ENCODE data around the gene RAB6D.
"Not testable (repeated sequence)": the region's sequence is repeated elsewhere in the genome, so short reads cannot be mapped to it uniquely, and the experiment has no call there.

RAB6D gene

DNA sequence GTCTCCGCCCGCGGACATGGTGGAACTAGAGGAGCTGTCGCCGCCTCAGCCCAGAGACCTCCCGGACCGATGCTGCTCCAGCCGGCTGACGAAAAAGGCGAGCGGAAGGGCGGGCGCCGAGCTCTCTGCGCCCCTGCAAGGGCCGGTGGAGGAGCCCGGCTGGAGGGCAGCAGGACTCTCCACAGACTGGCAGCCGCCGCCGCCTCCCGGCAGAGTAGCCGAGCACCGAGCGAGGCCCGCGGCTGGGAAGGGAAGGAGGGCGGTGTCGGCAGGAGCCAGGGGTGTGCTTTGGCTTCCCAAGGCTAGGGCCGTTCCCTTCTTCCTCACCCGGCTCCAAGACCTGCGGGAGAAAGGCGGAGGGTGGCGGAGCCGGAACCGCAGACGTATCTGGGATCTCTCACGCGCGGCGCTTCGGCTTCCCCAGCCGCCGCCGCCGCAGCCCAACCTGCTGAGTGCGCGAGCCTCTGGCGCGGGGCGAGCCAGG lies at the start of gene RAB6D:
Gene RAB6D, minus strand, starts transcription at position 466 of the 484 bp plus-strand sequence. Its CDS starts 448 bp downstream, at position 18.
- peak; percentile 28 for ATAC-seq (replicated peaks; ENCODE audit: extremely low read depth, poor library complexity, severe bottlenecking)
- not testable (repeated sequence) for H3K9me3 Mint-ChIP-seq; H3K27ac Mint-ChIP-seq (ENCODE audit: low read depth); H3K36me3 Mint-ChIP-seq (ENCODE audit: insufficient read depth); DNase-seq (ENCODE audit: low spot score in 2 of 2)
- peaks cover 78% of the 10 kb centered on the region for H3K27me3 Mint-ChIP-seq
- peaks cover 12% of the 10 kb centered on the region for H3K4me1 Mint-ChIP-seq
- H3K4me3 Mint-ChIP-seq, result peak within 1 kb of the TSS; percentile 16

- Mint-ChIP-seq H3K27me3 (peaks cover 77% of the 10 kb centered on the region), H3K4me3 (no peak overlapping the region), H3K9me3 (no peaks in the 10 kb centered on the region), H3K4me1 (peaks cover 6% of the 10 kb centered on the region), H3K27ac (ENCODE audit: low read depth) (no peak overlapping the region), H3K36me3 (ENCODE audit: insufficient read depth) (no peaks in the 10 kb centered on the region)
- ATAC-seq (replicated peaks; ENCODE audit: extremely low read depth, poor library complexity, severe bottlenecking) (no peak), DNase-seq (ENCODE audit: low spot score in 2 of 2) (no peak)
Measured at GRCh38 chr2:131413148-131413747, 49.3 kb upstream of the RAB6D start.

DNA sequence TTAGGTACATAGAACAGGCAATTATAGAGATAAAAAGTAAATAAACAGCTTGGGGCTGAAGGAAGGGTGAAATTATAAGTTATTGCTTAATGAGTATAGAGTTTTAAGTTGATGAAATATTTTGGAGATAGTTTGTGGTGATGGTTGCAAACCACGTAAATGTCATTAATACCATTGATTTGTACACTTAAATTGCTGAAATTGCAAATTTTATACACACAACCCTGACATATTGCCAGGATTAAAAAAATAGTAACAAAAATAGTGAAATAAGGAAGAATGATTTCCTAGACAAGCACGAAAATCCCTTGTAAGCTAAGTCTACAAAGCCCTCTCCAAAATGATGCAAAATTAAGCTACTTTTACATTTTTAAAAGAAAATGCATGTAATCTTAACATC lies 46.2 kb upstream of the RAB6D start:
- no peak for ATAC-seq (replicated peaks; ENCODE audit: extremely low read depth, poor library complexity, severe bottlenecking)
- H3K36me3 Mint-ChIP-seq (ENCODE audit: insufficient read depth), result no peaks in the 10 kb centered on the region

DNA sequence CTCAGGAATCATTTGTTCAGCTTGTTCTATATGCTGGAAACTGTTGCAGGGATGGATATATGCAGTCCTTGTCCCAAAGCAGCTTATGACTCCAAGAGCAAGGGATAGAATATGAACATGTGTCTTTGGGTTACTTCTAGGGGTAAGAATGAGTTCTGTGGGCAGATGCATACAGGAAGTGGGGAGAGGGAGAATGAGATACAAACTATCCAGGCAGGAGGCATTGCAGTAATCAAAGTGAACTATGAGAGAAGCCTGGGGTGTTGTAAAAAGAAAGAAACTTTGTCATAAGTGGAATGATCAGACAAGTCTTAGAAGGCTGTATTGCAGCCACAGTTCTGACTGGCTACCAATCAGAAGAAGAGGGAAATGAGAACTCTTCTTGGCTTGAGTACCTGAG lies 44.8 kb upstream of the RAB6D start:
- peaks cover 83% of the 10 kb centered on the region for H3K27me3 Mint-ChIP-seq
- no peaks in the 10 kb centered on the region for H3K36me3 Mint-ChIP-seq (ENCODE audit: insufficient read depth)
- ATAC-seq (replicated peaks; ENCODE audit: extremely low read depth, poor library complexity, severe bottlenecking), result no peak
- no peak overlapping the region for H3K27ac Mint-ChIP-seq (ENCODE audit: low read depth)
- H3K4me1 Mint-ChIP-seq, result peaks cover 6% of the 10 kb centered on the region
- DNase-seq (ENCODE audit: low spot score in 2 of 2), result no peak
- no peaks in the 10 kb centered on the region for H3K9me3 Mint-ChIP-seq
- no peak overlapping the region for H3K4me3 Mint-ChIP-seq

More for the DNA sequence above, 46.2 kb upstream of the RAB6D start:
- H3K9me3 Mint-ChIP-seq, result no peaks in the 10 kb centered on the region
- no peak overlapping the region for H3K4me3 Mint-ChIP-seq
- no peak for DNase-seq (ENCODE audit: low spot score in 2 of 2)
- no peak overlapping the region for H3K27ac Mint-ChIP-seq (ENCODE audit: low read depth)
- H3K27me3 Mint-ChIP-seq, result peaks cover 74% of the 10 kb centered on the region
- peaks cover 6% of the 10 kb centered on the region for H3K4me1 Mint-ChIP-seq

- ATAC-seq (replicated peaks; ENCODE audit: extremely low read depth, poor library complexity, severe bottlenecking) (no peak), DNase-seq (ENCODE audit: low spot score in 2 of 2) (no peak)
- Mint-ChIP-seq H3K4me3 (no peak overlapping the region), H3K27me3 (peaks cover 83% of the 10 kb centered on the region), H3K4me1 (peaks cover 4% of the 10 kb centered on the region), H3K36me3 (ENCODE audit: insufficient read depth) (no peaks in the 10 kb centered on the region), H3K27ac (ENCODE audit: low read depth) (no peak overlapping the region), H3K9me3 (no peaks in the 10 kb centered on the region)
Measured at GRCh38 chr2:131408207-131408606, 44.2 kb upstream of the RAB6D start.

DNA sequence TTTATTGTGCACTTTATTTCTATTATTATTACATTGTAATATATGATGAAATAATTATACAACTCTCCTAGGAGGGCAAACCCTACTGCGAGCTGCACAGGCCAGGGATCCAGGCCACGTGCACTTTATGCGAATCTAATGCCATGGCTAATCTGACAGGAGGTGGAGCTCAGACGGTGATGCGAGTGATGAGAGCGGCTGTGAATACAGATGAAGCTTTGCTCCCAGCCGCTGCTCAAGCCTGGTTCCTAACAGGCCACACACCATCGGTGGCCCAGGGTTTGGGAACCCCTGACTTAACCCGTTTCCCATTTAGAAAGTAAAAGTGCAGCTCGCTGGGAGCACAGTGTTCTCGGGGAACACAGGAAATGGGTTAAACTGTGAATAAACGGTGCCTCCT lies 40.8 kb upstream of the RAB6D start:
- H3K4me1 Mint-ChIP-seq, result no peaks in the 10 kb centered on the region
- no peak overlapping the region for H3K4me3 Mint-ChIP-seq
- no peak overlapping the region for H3K27ac Mint-ChIP-seq (ENCODE audit: low read depth)
- DNase-seq (ENCODE audit: low spot score in 2 of 2) (no peak), ATAC-seq (replicated peaks; ENCODE audit: extremely low read depth, poor library complexity, severe bottlenecking) (no peak)
- no peaks in the 10 kb centered on the region for H3K9me3 Mint-ChIP-seq
- no peaks in the 10 kb centered on the region for H3K36me3 Mint-ChIP-seq (ENCODE audit: insufficient read depth)
- peaks cover 80% of the 10 kb centered on the region for H3K27me3 Mint-ChIP-seq

- Mint-ChIP-seq H3K9me3 (no peaks in the 10 kb centered on the region), H3K36me3 (ENCODE audit: insufficient read depth) (no peaks in the 10 kb centered on the region), H3K4me3 (no peak overlapping the region), H3K27me3 (peaks cover 62% of the 10 kb centered on the region), H3K4me1 (no peaks in the 10 kb centered on the region), H3K27ac (ENCODE audit: low read depth) (no peak overlapping the region)
- ATAC-seq (replicated peaks; ENCODE audit: extremely low read depth, poor library complexity, severe bottlenecking), result no peak
- no peak for DNase-seq (ENCODE audit: low spot score in 2 of 2)
Measured at GRCh38 chr2:131402320-131403039, 38.5 kb upstream of the RAB6D start.

GRCh38 chr2:131400849-131401248 lies 36.9 kb upstream of the RAB6D start:
- Mint-ChIP-seq H3K36me3 (ENCODE audit: insufficient read depth) (no peaks in the 10 kb centered on the region), H3K4me1 (no peaks in the 10 kb centered on the region), H3K9me3 (no peaks in the 10 kb centered on the region), H3K27me3 (peaks cover 65% of the 10 kb centered on the region), H3K27ac (ENCODE audit: low read depth) (no peak overlapping the region), H3K4me3 (no peak overlapping the region)
- no peak for ATAC-seq (replicated peaks; ENCODE audit: extremely low read depth, poor library complexity, severe bottlenecking)
- no peak for DNase-seq (ENCODE audit: low spot score in 2 of 2)

GRCh38 chr2:131400441-131400840 lies 36.5 kb upstream of the RAB6D start:
- not testable (repeated sequence) for DNase-seq (ENCODE audit: low spot score in 2 of 2); H3K27ac Mint-ChIP-seq (ENCODE audit: low read depth); ATAC-seq (replicated peaks; ENCODE audit: extremely low read depth, poor library complexity, severe bottlenecking); H3K9me3 Mint-ChIP-seq; H3K4me1 Mint-ChIP-seq; H3K36me3 Mint-ChIP-seq (ENCODE audit: insufficient read depth); H3K4me3 Mint-ChIP-seq
- peaks cover 65% of the 10 kb centered on the region for H3K27me3 Mint-ChIP-seq

- H3K9me3 Mint-ChIP-seq; H3K4me1 Mint-ChIP-seq; H3K4me3 Mint-ChIP-seq; DNase-seq (ENCODE audit: low spot score in 2 of 2); H3K36me3 Mint-ChIP-seq (ENCODE audit: insufficient read depth); H3K27ac Mint-ChIP-seq (ENCODE audit: low read depth); ATAC-seq (replicated peaks; ENCODE audit: extremely low read depth, poor library complexity, severe bottlenecking): not testable (repeated sequence)
- H3K27me3 Mint-ChIP-seq, result peaks cover 45% of the 10 kb centered on the region
Measured at GRCh38 chr2:131396209-131396608, 32.2 kb upstream of the RAB6D start.

- H3K27ac Mint-ChIP-seq (ENCODE audit: low read depth); H3K4me3 Mint-ChIP-seq; H3K9me3 Mint-ChIP-seq; DNase-seq (ENCODE audit: low spot score in 2 of 2); ATAC-seq (replicated peaks; ENCODE audit: extremely low read depth, poor library complexity, severe bottlenecking); H3K4me1 Mint-ChIP-seq; H3K36me3 Mint-ChIP-seq (ENCODE audit: insufficient read depth): not testable (repeated sequence)
- H3K27me3 Mint-ChIP-seq, result peaks cover 34% of the 10 kb centered on the region
Measured at GRCh38 chr2:131395024-131395645, 31.2 kb upstream of the RAB6D start.

DNA sequence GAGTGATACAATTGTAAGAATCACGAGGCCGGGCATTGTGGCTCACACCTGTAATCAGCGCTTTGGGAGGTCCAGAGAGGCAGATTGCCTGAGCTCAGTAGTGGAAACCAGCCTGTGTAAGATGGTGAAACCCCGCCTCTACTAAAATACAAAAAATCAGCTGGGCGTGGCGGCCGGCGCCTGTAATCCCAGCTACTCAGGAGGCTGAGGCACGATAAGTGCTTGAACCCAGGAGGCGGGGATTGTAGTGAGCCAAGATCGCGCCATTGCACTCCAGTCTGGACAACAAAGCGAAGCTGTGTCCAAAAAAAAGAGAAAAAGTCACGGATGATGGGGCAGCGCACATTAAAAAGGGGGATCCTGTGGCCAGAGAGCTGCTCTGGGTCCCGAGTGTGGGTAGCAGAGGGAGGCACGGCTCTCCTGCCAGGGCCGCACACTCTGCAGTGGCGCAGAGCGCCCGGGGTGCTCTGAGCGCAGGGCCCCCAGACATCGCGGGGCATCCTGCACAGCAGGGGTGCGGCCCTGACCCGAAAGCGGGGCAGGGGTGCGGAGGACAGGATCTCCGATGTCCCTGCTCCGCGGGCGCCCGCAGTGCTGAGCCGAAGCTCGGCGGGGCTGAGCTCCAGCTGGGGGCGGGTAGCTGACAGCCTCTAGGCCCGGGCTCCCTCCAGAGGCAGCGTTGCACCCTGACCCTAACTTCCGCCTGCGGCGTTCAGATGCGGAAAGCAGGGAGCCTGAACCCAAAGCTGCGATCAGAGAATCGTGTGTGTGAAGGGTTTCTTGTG lies 30.4 kb upstream of the RAB6D start:
- Mint-ChIP-seq H3K36me3 (ENCODE audit: insufficient read depth) (peaks cover under 1% of the 10 kb centered on the region), H3K4me3 (no peak overlapping the region), H3K9me3 (no peaks in the 10 kb centered on the region), H3K27ac (ENCODE audit: low read depth) (no peak overlapping the region), H3K27me3 (peaks cover 36% of the 10 kb centered on the region), H3K4me1 (no peaks in the 10 kb centered on the region)
- no peak for DNase-seq (ENCODE audit: low spot score in 2 of 2)
- ATAC-seq (replicated peaks; ENCODE audit: extremely low read depth, poor library complexity, severe bottlenecking), result no peak

All from central memory CD8-positive, alpha-beta T cell (primary cell).